MG63 (cell line): ENCODE results near the gene MINDY4. TPM values are rescaled to one million over a fixed set of nuclear protein-coding genes. Genes with fewer than 3 reads are reported as not detected.

Source experiments
- DNase-seq: peaks from one replicate; pipeline ENCODE4 v3.0.0-alpha.2; 2020
- H3K27me3 ChIP-seq: fragments of 250-450 bp; sonication (Bioruptor Pico); 2 replicates; pipeline ENCODE4 v1.5.1; 2020; ENCODE audit warnings: mild to moderate bottlenecking, moderate library complexity
- H3K36me3 ChIP-seq: fragments of 250-450 bp; sonication (Bioruptor Pico); 2 replicates; pipeline ENCODE4 v1.5.1; 2020; ENCODE audit warnings: mild to moderate bottlenecking, moderate library complexity
- H3K4me3 ChIP-seq: fragments of 250-450 bp; sonication (Bioruptor Pico); 2 replicates; pipeline ENCODE4 v1.5.1; 2020; ENCODE audit warnings: mild to moderate bottlenecking, moderate library complexity
- H3K9me3 ChIP-seq: fragments of 250-450 bp; sonication (Bioruptor Pico); 2 replicates; pipeline ENCODE4 v1.5.1; 2020; ENCODE audit warnings: mild to moderate bottlenecking, moderate library complexity
- total RNA-seq: library from RNA; depleted of rRNA; stranded (reverse); fragments of >200 nt; shearing (Covaris generic); gene quantifications from 2 replicates; pipeline ENCODE4 v1.2.3, GENCODE V29; 2014; ENCODE audit warnings: low replicate concordance

MINDY4 gene
- total RNA-seq, 1 experiment from 2014 or later, result 1.7 TPM

DNA sequence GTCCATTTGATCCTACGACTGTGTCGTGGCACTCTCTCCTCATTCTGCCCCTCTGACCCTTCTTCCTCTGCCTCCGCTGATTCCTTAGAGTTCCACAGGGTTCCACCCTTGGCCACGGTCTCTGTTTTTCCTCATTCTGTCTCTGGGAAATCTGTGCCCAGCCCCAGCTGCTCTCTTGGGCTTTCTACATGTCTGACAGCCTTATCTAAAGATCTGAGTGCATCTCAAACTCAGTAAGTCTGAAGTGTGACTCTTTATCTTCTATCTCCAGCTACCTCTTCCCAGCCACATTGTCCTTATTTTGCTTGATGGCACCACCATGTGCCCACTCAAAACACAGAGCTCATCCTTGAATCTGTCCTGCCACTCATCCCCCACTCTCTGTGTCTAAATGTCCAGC is 78.3 kb downstream of the MINDY4 start:
- Histone ChIP-seq H3K27me3 (no peaks in the 10 kb centered on the region), H3K36me3 (no peaks in the 10 kb centered on the region), H3K4me3 (no peak overlapping the region), H3K9me3 (no peaks in the 10 kb centered on the region)
- no peak for DNase-seq

- H3K4me3 ChIP-seq, result no peak overlapping the region
- H3K36me3 ChIP-seq, result no peaks in the 10 kb centered on the region
- no peak for DNase-seq
- H3K9me3 ChIP-seq, result no peaks in the 10 kb centered on the region
- no peaks in the 10 kb centered on the region for H3K27me3 ChIP-seq
Measured at GRCh38 chr7:30850426-30850825, 79.2 kb downstream of the MINDY4 start.

DNA sequence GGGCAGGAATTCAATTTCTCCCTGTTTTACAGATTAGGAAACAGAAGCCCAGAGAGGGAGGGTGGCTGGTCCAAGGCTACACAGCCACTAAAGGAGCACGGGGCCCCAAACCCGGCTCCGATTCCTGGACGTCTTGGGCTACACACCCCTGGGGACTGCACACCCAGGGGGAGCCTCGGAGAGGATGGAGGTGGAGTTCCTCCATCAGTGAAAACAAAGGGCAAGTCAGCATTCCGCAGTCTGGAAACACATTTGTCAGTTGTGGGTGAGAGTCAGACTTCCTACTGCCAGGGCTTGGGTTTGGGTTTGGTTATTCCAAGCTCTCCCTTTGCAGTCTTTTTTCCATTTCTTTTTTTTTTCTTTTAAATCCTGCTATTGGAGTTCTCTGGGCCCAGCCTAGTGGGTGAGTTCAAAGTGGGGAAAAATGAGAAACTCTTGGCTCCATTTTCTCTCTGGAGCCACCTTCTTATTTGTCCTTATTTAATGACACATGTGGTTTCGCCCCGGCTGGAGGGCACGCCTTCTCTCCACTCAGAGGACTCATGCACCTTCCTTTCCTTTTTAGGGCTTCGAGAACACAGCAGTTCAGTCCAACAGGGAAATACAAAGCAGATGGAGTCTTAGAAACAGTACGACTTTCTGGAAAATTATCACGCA is 80.6 kb downstream of the MINDY4 start:
- Histone ChIP-seq H3K9me3 (no peaks in the 10 kb centered on the region), H3K27me3 (no peaks in the 10 kb centered on the region), H3K36me3 (no peaks in the 10 kb centered on the region), H3K4me3 (no peak overlapping the region)
- DNase-seq, result no peak

DNA sequence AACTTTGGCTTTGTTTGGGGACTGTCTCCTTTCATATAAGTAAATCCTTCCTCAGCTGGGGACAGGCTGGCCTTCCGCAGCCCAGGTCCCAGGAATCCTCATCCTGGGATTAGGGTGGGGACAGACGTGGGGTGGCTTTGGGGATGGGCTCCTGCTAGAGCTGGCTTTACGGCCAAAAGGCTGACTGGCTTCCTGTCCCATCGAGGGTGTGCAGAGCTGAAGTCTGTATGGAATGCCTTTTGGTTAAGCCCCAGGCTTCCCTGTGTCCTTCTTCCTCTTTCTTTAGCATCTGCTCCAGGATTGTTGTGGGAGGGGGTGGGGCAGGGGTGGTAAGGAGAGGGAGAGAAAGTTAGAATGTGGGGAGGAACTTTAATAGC is 81.1 kb downstream of the MINDY4 start:
- Histone ChIP-seq H3K4me3 (no peak overlapping the region), H3K36me3 (no peaks in the 10 kb centered on the region), H3K9me3 (no peaks in the 10 kb centered on the region), H3K27me3 (no peaks in the 10 kb centered on the region)
- DNase-seq, result no peak

DNA sequence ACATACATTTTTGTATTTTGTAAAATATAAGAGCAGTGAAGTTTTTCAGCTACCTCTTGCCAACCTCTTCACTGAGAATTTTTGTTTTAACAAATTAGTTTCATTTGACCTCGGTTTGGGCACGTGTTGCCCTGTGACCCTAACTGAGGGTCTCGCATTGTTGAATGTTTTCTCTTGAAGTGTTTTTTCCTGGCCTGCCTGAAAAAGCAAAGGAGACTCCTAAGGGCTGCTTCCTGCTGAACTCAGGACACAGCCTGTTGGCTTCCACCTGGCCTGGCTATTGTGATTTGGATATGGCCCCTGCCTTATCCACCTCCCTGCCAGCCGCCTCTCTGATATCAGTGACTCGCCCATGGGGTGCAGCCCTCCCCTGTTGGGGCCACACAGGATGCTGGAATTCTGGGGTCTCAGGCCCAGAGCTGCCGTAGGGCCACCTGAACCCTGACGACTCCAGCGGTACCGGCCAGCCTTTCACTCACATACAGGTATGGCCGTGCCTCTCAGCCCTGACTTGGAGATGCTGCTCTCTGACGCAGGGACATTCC is 81.6 kb downstream of the MINDY4 start:
- Histone ChIP-seq H3K27me3 (no peaks in the 10 kb centered on the region), H3K9me3 (no peaks in the 10 kb centered on the region), H3K36me3 (no peaks in the 10 kb centered on the region), H3K4me3 (no peak overlapping the region)
- DNase-seq, result no peak

GRCh38 chr7:30853576-30853975 is 82.4 kb downstream of the MINDY4 start:
- no peak overlapping the region for H3K4me3 ChIP-seq
- DNase-seq, result no peak
- no peaks in the 10 kb centered on the region for H3K36me3 ChIP-seq
- no peaks in the 10 kb centered on the region for H3K27me3 ChIP-seq
- H3K9me3 ChIP-seq, result no peaks in the 10 kb centered on the region

DNA sequence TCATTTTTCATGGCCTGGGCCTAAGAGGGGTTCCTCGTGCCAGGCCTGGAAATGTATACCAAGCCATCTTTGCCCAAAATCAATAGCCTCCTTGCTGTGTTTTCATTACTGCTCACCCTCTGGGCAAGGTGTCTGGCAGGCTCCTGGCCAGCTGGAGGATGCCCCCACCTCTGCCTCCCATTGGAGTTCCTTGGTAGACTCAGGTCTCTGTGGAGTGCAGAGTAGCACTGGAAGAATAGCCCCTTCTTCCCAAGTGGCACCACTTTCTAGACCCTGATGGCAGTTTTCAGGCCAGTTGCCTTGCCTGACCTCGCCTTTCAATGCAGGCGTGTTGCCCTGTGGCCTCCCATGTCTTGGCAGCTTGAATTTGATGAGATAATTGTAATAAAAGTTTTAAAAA is 84.7 kb downstream of the MINDY4 start:
- Histone ChIP-seq H3K9me3 (no peaks in the 10 kb centered on the region), H3K27me3 (no peaks in the 10 kb centered on the region), H3K4me3 (no peak overlapping the region), H3K36me3 (no peaks in the 10 kb centered on the region)
- DNase-seq, result no peak

GRCh38 chr7:30858576-30858975 is 87.4 kb downstream of the MINDY4 start:
- H3K4me3 ChIP-seq, result no peak overlapping the region
- no peak for DNase-seq
- no peaks in the 10 kb centered on the region for H3K36me3 ChIP-seq
- no peaks in the 10 kb centered on the region for H3K27me3 ChIP-seq
- H3K9me3 ChIP-seq, result no peaks in the 10 kb centered on the region

DNA sequence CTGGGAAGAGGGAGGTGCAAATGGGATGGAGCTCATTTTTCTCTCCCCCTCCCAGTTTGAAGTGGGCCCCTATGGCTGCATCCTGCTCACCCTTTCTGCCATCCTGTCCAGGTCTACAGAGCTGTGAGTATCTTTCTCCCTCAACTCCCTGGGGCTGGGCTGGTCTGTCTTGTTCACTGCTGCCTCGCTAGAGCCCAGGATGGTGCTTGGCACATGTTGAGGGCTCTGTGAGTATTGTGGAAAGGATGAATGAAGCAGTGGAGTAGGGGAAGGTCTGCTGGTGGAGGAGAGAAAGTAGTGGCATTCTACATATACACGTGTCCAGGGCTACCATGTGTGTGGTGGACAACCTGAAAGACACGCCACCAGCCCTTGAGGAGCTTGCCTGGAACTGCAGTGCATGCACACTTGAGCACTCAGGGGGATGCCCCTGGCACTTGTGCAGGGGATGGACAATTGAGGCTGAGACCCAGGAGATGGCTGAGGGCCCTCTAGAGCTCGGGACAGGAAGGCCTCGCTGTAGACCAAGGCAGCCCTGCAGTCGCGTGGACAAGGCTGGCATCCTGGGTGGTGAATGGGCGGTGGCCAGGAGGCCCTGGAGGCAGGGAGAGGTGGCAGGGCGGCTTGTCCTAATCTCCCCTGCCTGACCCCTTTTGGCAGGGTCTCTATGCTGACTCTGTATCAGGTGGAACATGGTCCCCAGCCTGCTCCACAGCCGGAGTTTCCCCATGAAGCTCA is 88.2 kb downstream of the MINDY4 start:
- Histone ChIP-seq H3K36me3 (no peaks in the 10 kb centered on the region), H3K27me3 (no peaks in the 10 kb centered on the region), H3K4me3 (no peak overlapping the region), H3K9me3 (no peaks in the 10 kb centered on the region)
- no peak for DNase-seq

DNA sequence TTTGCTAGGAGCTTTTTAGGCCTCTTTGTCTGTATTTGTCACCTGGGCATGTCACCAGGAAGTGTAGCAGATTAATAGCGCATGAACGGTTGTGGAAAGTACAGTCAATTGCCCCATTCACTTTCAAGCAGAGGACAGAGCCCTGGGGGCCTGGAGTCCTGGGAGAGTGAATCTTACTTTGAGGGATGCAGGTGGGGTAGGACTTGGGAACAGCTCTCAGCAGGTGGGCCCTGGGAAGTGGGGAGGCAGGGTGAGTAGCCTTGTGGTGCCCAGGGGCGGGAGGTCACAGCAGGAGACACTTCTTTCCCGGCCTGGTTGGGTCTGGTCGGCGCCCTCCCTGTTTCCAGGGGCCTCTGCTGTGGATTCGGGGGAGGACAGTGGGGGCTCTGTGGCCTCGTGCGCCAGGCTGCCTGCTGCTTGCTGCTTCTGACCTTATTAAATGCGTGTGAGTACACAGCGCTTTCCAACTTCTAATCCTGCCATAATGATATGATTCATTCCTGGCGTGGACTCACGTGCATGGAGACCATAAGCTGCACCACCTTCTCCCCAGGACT is 88.8 kb downstream of the MINDY4 start:
- no peak for DNase-seq
- no peak overlapping the region for H3K4me3 ChIP-seq
- no peaks in the 10 kb centered on the region for H3K9me3 ChIP-seq
- H3K36me3 ChIP-seq, result no peaks in the 10 kb centered on the region
- H3K27me3 ChIP-seq, result no peaks in the 10 kb centered on the region

GRCh38 chr7:30861612-30862011 is 90.4 kb downstream of the MINDY4 start:
- no peaks in the 10 kb centered on the region for H3K36me3 ChIP-seq
- no peaks in the 10 kb centered on the region for H3K27me3 ChIP-seq
- no peaks in the 10 kb centered on the region for H3K9me3 ChIP-seq
- H3K4me3 ChIP-seq, result no peak overlapping the region
- DNase-seq, result no peak

DNA sequence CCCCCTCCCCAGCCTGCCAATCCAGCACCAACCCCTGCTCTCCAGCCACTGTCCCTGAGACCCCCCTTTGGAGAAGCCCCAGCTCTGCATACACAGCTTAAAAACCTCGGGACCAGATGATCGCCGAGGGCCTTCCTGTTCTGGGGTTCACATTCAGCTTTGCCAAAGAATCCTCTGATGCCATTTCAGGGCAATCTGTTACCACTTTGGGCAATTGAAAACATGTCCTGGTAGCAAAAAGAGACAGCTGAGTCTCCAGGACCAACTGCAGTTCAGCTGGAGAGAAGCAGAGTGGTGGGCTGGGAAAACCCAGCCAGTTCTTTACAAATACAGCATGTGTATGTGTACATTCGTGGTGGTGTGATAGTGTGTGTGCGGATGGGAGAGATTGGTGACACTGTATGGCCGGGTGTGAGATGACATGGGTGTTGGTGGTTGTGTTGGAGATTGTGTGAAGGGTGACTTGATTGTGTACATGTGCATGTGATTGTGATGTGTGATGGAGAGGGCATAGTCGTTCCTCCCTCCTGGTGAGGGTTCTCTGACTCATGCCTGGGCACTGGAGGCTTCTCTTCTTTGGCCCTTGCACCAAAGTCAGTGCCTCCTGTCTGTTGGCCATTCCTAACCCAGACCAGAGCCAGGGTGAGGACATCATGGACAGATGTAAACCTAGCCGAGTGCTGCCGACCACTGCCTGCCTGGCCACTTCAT is 91.9 kb downstream of the MINDY4 start:
- Histone ChIP-seq H3K4me3 (no peak overlapping the region), H3K27me3 (no peaks in the 10 kb centered on the region), H3K36me3 (no peaks in the 10 kb centered on the region), H3K9me3 (no peaks in the 10 kb centered on the region)
- peak; percentile 38 for DNase-seq

DNA sequence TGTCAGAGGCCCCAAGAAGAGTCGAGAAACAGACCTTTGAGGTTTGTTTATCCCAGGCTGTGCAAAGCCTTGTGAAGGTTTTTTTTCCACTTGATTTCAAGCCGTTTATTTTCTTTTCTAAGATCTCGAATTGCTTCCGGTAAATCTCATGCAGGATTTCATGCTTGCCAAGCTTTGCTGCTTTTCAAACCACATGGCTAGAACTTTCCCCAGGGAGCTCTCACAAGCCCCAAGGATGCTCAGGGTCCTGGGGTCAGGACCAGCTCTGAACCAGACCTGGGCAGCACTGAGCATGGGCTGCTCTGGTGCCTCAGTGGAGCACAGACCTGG is 92.5 kb downstream of the MINDY4 start:
- Histone ChIP-seq H3K4me3 (no peak overlapping the region), H3K36me3 (no peaks in the 10 kb centered on the region), H3K9me3 (no peaks in the 10 kb centered on the region), H3K27me3 (no peaks in the 10 kb centered on the region)
- DNase-seq, result no peak

GRCh38 chr7:30864101-30864500 is 92.9 kb downstream of the MINDY4 start:
- DNase-seq, result no peak
- Histone ChIP-seq H3K27me3 (no peaks in the 10 kb centered on the region), H3K9me3 (no peaks in the 10 kb centered on the region), H3K36me3 (no peaks in the 10 kb centered on the region), H3K4me3 (no peak overlapping the region)

DNA sequence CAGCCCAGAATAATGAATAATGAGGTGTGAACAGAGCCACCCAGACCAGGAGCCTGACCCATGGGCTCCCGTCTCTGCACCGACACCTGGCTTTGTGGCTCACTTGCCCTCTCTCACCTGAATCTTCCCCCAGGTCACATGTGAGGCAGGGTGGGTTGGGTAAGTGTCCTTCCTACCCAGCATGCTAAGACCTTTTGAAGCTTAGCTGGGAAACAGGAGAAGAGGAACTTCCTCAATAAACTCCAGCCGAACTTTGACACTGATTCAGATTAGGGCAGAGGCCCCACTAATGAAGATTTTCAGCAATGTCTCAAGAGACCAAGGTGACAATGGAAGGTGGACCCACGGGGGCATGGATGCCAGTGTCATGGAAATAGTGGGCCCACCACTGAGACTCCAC is 93.9 kb downstream of the MINDY4 start:
- DNase-seq, result no peak
- H3K4me3 ChIP-seq, result no peak overlapping the region
- H3K9me3 ChIP-seq, result no peaks in the 10 kb centered on the region

GRCh38 chr7:30865821-30866220 is 94.6 kb downstream of the MINDY4 start:
- Histone ChIP-seq H3K9me3 (no peaks in the 10 kb centered on the region), H3K4me3 (no peak overlapping the region), H3K36me3 (no peaks in the 10 kb centered on the region), H3K27me3 (no peaks in the 10 kb centered on the region)
- DNase-seq, result no peak

More for the DNA sequence above, 93.9 kb downstream of the MINDY4 start:
- H3K36me3 ChIP-seq, result no peaks in the 10 kb centered on the region
- no peaks in the 10 kb centered on the region for H3K27me3 ChIP-seq

DNA sequence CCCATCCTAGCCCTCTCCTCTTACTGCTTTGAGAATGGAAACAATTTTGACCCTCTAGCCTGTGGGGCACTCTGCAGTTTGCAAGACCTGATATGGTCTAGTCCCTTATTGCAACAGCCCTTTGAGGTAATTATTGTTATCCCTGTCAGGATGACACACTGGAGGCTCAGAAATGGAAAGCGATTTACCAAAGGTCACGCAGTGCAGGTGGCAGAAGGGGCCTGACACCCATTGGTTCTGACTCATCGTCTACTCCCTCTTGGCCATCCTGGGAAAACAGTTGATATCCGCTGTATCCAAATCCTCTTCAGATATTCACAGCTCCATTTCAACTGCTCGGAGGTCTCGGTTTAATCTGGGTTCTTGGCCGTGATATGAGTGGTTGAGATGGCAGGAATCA is 95.7 kb downstream of the MINDY4 start:
- no peak overlapping the region for H3K4me3 ChIP-seq
- H3K9me3 ChIP-seq, result no peaks in the 10 kb centered on the region
- no peak for DNase-seq
- no peaks in the 10 kb centered on the region for H3K27me3 ChIP-seq
- H3K36me3 ChIP-seq, result no peaks in the 10 kb centered on the region
